ENCODE measurements around the gene SYT7.

DNA sequence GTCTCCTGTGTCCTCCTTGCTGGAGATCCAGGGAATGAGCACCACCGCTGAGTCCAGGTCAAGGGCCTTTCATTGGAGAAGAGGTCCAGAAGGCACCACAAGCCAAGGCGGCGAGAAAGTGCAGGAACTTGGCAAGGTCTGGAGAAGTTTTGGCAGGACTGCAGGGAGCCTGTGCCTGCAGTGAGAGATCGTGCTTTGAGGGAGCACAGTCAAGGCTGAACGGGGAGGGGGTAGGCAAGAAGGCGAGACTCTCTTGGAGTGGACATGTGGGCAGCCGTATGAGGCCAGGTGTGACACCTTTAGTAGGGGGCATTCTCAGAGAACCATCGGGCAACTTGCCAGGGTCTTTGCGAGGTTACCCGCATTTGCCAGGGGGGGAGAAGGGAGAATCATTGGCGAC, 41.9 kb downstream of the SYT7 start:
- TF ChIP-seq, protein P1, sequence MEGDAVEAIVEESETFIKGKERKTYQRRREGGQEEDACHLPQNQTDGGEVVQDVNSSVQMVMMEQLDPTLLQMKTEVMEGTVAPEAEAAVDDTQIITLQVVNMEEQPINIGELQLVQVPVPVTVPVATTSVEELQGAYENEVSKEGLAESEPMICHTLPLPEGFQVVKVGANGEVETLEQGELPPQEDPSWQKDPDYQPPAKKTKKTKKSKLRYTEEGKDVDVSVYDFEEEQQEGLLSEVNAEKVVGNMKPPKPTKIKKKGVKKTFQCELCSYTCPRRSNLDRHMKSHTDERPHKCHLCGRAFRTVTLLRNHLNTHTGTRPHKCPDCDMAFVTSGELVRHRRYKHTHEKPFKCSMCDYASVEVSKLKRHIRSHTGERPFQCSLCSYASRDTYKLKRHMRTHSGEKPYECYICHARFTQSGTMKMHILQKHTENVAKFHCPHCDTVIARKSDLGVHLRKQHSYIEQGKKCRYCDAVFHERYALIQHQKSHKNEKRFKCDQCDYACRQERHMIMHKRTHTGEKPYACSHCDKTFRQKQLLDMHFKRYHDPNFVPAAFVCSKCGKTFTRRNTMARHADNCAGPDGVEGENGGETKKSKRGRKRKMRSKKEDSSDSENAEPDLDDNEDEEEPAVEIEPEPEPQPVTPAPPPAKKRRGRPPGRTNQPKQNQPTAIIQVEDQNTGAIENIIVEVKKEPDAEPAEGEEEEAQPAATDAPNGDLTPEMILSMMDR (IDR thresholded peaks at IDR 0.05), result no peak
- TF ChIP-seq POLR2A (IDR thresholded peaks at IDR 0.05) (no peak), POLR2AphosphoS5 (IDR thresholded peaks at IDR 0.05) (no peak)
